ENCODE data around the gene HSPB6. TPM values are rescaled to one million over a fixed set of nuclear protein-coding genes. Genes with fewer than 3 reads are reported as not detected.

The HSPB6 gene
- polyA plus RNA-seq, 1 donor (not counting 4 experiments of a cell fraction or from before 2014, with no cell fraction given) = not detected

DNA sequence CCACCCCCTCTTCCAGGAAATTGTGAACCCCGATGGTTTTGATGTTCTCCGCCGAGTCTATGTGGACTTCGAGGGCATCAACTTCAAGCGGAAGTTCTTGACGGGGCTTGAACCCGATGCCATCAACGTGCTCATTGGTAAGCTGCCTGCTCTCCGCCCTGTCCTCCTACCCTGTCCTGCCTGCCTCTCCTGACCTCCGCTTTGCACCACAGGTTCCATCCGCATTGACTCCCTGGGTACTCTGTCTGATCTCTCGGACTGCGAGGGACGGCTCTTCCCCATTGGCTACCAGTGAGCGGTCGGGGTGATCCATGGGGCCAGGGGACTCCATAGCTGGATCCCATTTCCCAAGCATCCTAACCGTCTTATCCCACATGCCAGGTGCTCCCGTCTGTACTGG is 26.5 kb downstream of the HSPB6 start:
- no peaks in the 10 kb centered on the region for H3K9me1 ChIP-seq (ENCODE audit: control insufficient read depth, extremely low read depth, insufficient read depth, low read length)
- H3K4me3 ChIP-seq (ENCODE audit: control insufficient read depth in 2 of 3, extremely low read depth in 1 of 3, insufficient read depth in 2 of 3, low read depth in 1 of 3, low read length in 3 of 3) = no peak overlapping the region
- no peak for TF ChIP-seq EZH2 (IDR thresholded peaks at IDR 0.05; ENCODE audit: low read length)
- TF ChIP-seq, protein P1, sequence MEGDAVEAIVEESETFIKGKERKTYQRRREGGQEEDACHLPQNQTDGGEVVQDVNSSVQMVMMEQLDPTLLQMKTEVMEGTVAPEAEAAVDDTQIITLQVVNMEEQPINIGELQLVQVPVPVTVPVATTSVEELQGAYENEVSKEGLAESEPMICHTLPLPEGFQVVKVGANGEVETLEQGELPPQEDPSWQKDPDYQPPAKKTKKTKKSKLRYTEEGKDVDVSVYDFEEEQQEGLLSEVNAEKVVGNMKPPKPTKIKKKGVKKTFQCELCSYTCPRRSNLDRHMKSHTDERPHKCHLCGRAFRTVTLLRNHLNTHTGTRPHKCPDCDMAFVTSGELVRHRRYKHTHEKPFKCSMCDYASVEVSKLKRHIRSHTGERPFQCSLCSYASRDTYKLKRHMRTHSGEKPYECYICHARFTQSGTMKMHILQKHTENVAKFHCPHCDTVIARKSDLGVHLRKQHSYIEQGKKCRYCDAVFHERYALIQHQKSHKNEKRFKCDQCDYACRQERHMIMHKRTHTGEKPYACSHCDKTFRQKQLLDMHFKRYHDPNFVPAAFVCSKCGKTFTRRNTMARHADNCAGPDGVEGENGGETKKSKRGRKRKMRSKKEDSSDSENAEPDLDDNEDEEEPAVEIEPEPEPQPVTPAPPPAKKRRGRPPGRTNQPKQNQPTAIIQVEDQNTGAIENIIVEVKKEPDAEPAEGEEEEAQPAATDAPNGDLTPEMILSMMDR (optimal IDR thresholded peaks at IDR 0.05 in 1 of 3, IDR thresholded peaks at IDR 0.05 in 1 of 3, conservative IDR thresholded peaks at IDR 0.05 in 1 of 3; ENCODE audit: extremely low read depth in 1 of 3, insufficient read depth in 2 of 3, low read length in 3 of 3) = no peak
- no peaks in the 10 kb centered on the region for H3K27me3 ChIP-seq (ENCODE audit: control insufficient read depth, extremely low read depth, insufficient read depth, low read length)
- DNase-seq (ENCODE audit: low read depth, low spot score) (no peak), FAIRE-seq (no peak)
- no peak overlapping the region for H2AFZ ChIP-seq (ENCODE audit: control insufficient read depth, low read length)
- H4K20me1 ChIP-seq (ENCODE audit: control insufficient read depth, extremely low read depth, insufficient read depth, low read length) = peaks cover 2% of the 10 kb centered on the region
- H3K9me3 ChIP-seq (ENCODE audit: control insufficient read depth, low read depth, low read length) = no peaks in the 10 kb centered on the region
- H3K4me2 ChIP-seq (ENCODE audit: control insufficient read depth, extremely low read depth, insufficient read depth, low read depth, low read length) = no peak overlapping the region
- no peak overlapping the region for H3K9ac ChIP-seq (ENCODE audit: control insufficient read depth, extremely low read depth, insufficient read depth, low read length)
- peaks cover 65 to 73% of the 10 kb centered on the region in 2 experiments for H3K36me3 ChIP-seq (ENCODE audit: control insufficient read depth in 2 of 2, extremely low read depth in 1 of 2, insufficient read depth in 2 of 2, low read length in 2 of 2)
- H3K79me2 ChIP-seq (ENCODE audit: control insufficient read depth, insufficient read depth, low read length) = peaks cover 4% of the 10 kb centered on the region
- H3K4me1 ChIP-seq (ENCODE audit: control insufficient read depth, extremely low read depth, insufficient read depth, low read length) = no peaks in the 10 kb centered on the region
- dilution Hi-C loops (cut with MboI; ENCODE audit: extremely low pct_ligation_motif_present, low sequenced_read_pairs) = no loop called here
- H3K27ac ChIP-seq (ENCODE audit: control insufficient read depth, insufficient read depth, low read length) = no peak overlapping the region

DNA sequence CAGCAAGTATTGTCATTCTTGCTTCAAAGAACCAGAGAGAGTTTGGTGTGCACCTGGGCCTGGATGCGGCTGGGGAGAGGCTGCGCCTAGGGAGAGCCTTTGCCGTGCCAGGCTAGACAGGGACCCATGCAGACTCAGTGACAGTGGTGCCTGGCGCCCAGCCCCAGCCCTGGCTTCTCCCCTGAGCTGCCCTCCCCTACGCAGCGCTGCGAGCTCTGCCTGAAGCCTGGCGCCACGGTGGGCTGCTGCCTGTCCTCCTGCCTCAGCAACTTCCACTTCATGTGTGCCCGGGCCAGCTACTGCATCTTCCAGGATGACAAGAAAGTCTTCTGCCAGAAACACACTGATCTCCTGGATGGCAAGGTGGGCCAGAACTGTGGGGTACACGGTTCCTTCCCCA is 27.1 kb downstream of the HSPB6 start:
- peaks cover 4% of the 10 kb centered on the region for H3K79me2 ChIP-seq (ENCODE audit: control insufficient read depth, insufficient read depth, low read length)
- DNase-seq (ENCODE audit: low read depth, low spot score) (no peak), FAIRE-seq (no peak)
- H4K20me1 ChIP-seq (ENCODE audit: control insufficient read depth, extremely low read depth, insufficient read depth, low read length) = no peaks in the 10 kb centered on the region
- no peaks in the 10 kb centered on the region for H3K4me1 ChIP-seq (ENCODE audit: control insufficient read depth, extremely low read depth, insufficient read depth, low read length)
- H3K36me3 ChIP-seq (ENCODE audit: control insufficient read depth in 2 of 2, extremely low read depth in 1 of 2, insufficient read depth in 2 of 2, low read length in 2 of 2) = peaks cover 66 to 75% of the 10 kb centered on the region in 2 experiments
- TF ChIP-seq EZH2 (IDR thresholded peaks at IDR 0.05; ENCODE audit: low read length) = no peak
- TF ChIP-seq, protein P1 (optimal IDR thresholded peaks at IDR 0.05 in 1 of 3, IDR thresholded peaks at IDR 0.05 in 1 of 3, conservative IDR thresholded peaks at IDR 0.05 in 1 of 3; ENCODE audit: extremely low read depth in 1 of 3, insufficient read depth in 2 of 3, low read length in 3 of 3) = no peak
- H3K27me3 ChIP-seq (ENCODE audit: control insufficient read depth, extremely low read depth, insufficient read depth, low read length) = no peaks in the 10 kb centered on the region
- H2AFZ ChIP-seq (ENCODE audit: control insufficient read depth, low read length) = no peak overlapping the region
- no peaks in the 10 kb centered on the region for H3K9me3 ChIP-seq (ENCODE audit: control insufficient read depth, low read depth, low read length)
- no peak overlapping the region for H3K9ac ChIP-seq (ENCODE audit: control insufficient read depth, extremely low read depth, insufficient read depth, low read length)
- H3K4me2 ChIP-seq (ENCODE audit: control insufficient read depth, extremely low read depth, insufficient read depth, low read depth, low read length) = no peak overlapping the region
- no peak overlapping the region for H3K4me3 ChIP-seq (ENCODE audit: control insufficient read depth in 2 of 3, extremely low read depth in 1 of 3, insufficient read depth in 2 of 3, low read depth in 1 of 3, low read length in 3 of 3)
- H3K9me1 ChIP-seq (ENCODE audit: control insufficient read depth, extremely low read depth, insufficient read depth, low read length) = no peaks in the 10 kb centered on the region
- H3K27ac ChIP-seq (ENCODE audit: control insufficient read depth, insufficient read depth, low read length) = no peak overlapping the region
- dilution Hi-C loops (cut with MboI; ENCODE audit: extremely low pct_ligation_motif_present, low sequenced_read_pairs) = no loop called here
